HEK293 (cell line): ENCODE measurements around the gene LRRFIP1.

Source experiments
- CTCF ChIA-PET: fragments of 350-600 bp; formaldehyde crosslinking; extraction: SDS; loops from one replicate; lab custom pipeline; 2021; ENCODE audit warnings: antibody characterized with exemption; lab: Yijun Ruan, JAX
- POLR2A ChIA-PET: fragments of 300-600 bp; formaldehyde crosslinking; extraction: SDS; loops from one replicate; lab custom pipeline; 2020; ENCODE audit warnings: antibody characterized with exemption, inconsistent platforms; lab: Yijun Ruan, JAX
- H3K27ac ChIP-seq: fragments of 200-500 bp; sonication (Bioruptor generic); 2 replicates; pipeline ENCODE4 v1.5.1; 2014; ENCODE audit warnings: low read depth, low read length, control low read depth, inconsistent platforms; ENCODE audit errors: extremely low read depth
- H3K36me3 ChIP-seq, 2 experiments: fragments of 200-500 bp in 1 of 2; sonication (Bioruptor generic) in 1 of 2; 1 replicate in 1 of 2; 2 replicates in 1 of 2; pipeline ENCODE4 v1.5.1; 2014 to 2017; ENCODE audit warnings: inconsistent platforms in 2 of 2, low read length in 2 of 2; ENCODE audit not compliant: control insufficient read depth in 2 of 2, insufficient read depth in 1 of 2
- H3K4me1 ChIP-seq: fragments of 200-500 bp; sonication (Bioruptor generic); 2 replicates; pipeline ENCODE4 v1.5.1; 2014; ENCODE audit warnings: mild to moderate bottlenecking, low read length, inconsistent platforms; ENCODE audit not compliant: control insufficient read depth, insufficient read depth
- H3K4me3 ChIP-seq: 2 replicates; pipeline ENCODE4 v1.5.1; 2011; ENCODE audit warnings: low read depth, mild to moderate bottlenecking, control low read depth, low read length, moderate library complexity
- H3K9me3 ChIP-seq: fragments of 200-500 bp; sonication (Bioruptor generic); 2 replicates; pipeline ENCODE4 v1.5.1; 2014; ENCODE audit warnings: low read depth, low read length, inconsistent platforms; ENCODE audit not compliant: control insufficient read depth, insufficient read depth
- BCL11A ChIP-seq: fragments of 450-650 bp; formaldehyde crosslinking; IDR thresholded peaks from 2 replicates; pipeline ENCODE4 v1.5.1; 2016; ENCODE audit warnings: low read depth, missing biosample characterization, missing genetic modification characterization
- KLF10 ChIP-seq: fragments of 450-650 bp; IDR thresholded peaks from 2 replicates; pipeline ENCODE4 v1.5.1; 2018; ENCODE audit warnings: missing biosample characterization, mild to moderate bottlenecking, missing genetic modification characterization
- KLF9 ChIP-seq: fragments of 450-650 bp; formaldehyde crosslinking; IDR thresholded peaks from 2 replicates; pipeline ENCODE4 v1.5.1; 2016; ENCODE audit warnings: missing biosample characterization, missing genetic modification characterization, low read depth
- WT1 ChIP-seq: fragments of 450-650 bp; formaldehyde crosslinking; IDR thresholded peaks from 2 replicates; pipeline ENCODE4 v1.5.1; 2016; ENCODE audit warnings: missing biosample characterization, missing genetic modification characterization
- ZNF292 ChIP-seq: fragments of 450-650 bp; formaldehyde crosslinking; IDR thresholded peaks from 2 replicates; pipeline ENCODE4 v1.5.1; 2016; ENCODE audit warnings: low read depth, missing biosample characterization, missing genetic modification characterization, borderline replicate concordance
- ZNF302 ChIP-seq: fragments of 450-650 bp; formaldehyde crosslinking; IDR thresholded peaks from 2 replicates; pipeline ENCODE4 v1.5.1; 2016; ENCODE audit warnings: missing biosample characterization, missing genetic modification characterization, low read depth
- ZNF37A ChIP-seq: fragments of 450-650 bp; IDR thresholded peaks from 2 replicates; pipeline ENCODE4 v1.5.1; 2018; ENCODE audit warnings: missing biosample characterization, missing genetic modification characterization
- ZNF416 ChIP-seq: fragments of 450-650 bp; formaldehyde crosslinking; IDR thresholded peaks from 2 replicates; pipeline ENCODE4 v1.5.1; 2016; ENCODE audit warnings: missing biosample characterization, missing genetic modification characterization
- ZNF530 ChIP-seq: fragments of 450-650 bp; formaldehyde crosslinking; IDR thresholded peaks from 2 replicates; pipeline ENCODE4 v1.5.1; 2016; ENCODE audit warnings: low read depth, missing biosample characterization, missing genetic modification characterization
- ZNF571 ChIP-seq: fragments of 450-650 bp; formaldehyde crosslinking; IDR thresholded peaks from 2 replicates; pipeline ENCODE4 v1.5.0; 2017; ENCODE audit warnings: missing biosample characterization, missing genetic modification characterization
- ZNF629 ChIP-seq: fragments of 450-650 bp; formaldehyde crosslinking; IDR thresholded peaks from 2 replicates; pipeline ENCODE4 v1.5.1; 2017; ENCODE audit warnings: missing biosample characterization, missing genetic modification characterization
- ZNF658 ChIP-seq: fragments of 450-650 bp; formaldehyde crosslinking; IDR thresholded peaks from 2 replicates; pipeline ENCODE4; 2016; ENCODE audit warnings: missing biosample characterization, missing genetic modification characterization
- ZNF791 ChIP-seq: fragments of 450-650 bp; formaldehyde crosslinking; IDR thresholded peaks from 2 replicates; pipeline ENCODE4 v1.5.1; 2016; ENCODE audit warnings: missing biosample characterization, missing genetic modification characterization
- TF ChIP-seq, protein P1 (sequence below): fragments of 450-650 bp; formaldehyde crosslinking; IDR thresholded peaks from 2 replicates; pipeline ENCODE4 v1.5.1; 2016; ENCODE audit warnings: missing biosample characterization, missing genetic modification characterization
- TF ChIP-seq, protein P2 (sequence below): fragments of 450-650 bp; formaldehyde crosslinking; IDR thresholded peaks from 2 replicates; pipeline ENCODE4 v1.5.1; 2017; ENCODE audit warnings: missing biosample characterization, missing genetic modification characterization
- TF ChIP-seq, protein P3 (sequence below): fragments of 450-650 bp; formaldehyde crosslinking; IDR thresholded peaks from 2 replicates; pipeline ENCODE4 v1.5.1; 2016; ENCODE audit warnings: missing biosample characterization, missing genetic modification characterization
- TF ChIP-seq, protein P4 (sequence below): fragments of 450-650 bp; formaldehyde crosslinking; conservative IDR thresholded peaks from 2 replicates; pipeline ENCODE4 v1.5.1; 2016; ENCODE audit warnings: low read depth, missing biosample characterization, missing genetic modification characterization
- TF ChIP-seq, protein P5 (sequence below): fragments of 450-650 bp; formaldehyde crosslinking; IDR thresholded peaks from 2 replicates; pipeline ENCODE4 v1.5.1; 2016; ENCODE audit warnings: missing biosample characterization, missing genetic modification characterization
- TF ChIP-seq, protein P6 (sequence below): fragments of 450-650 bp; formaldehyde crosslinking; IDR thresholded peaks from 2 replicates; pipeline ENCODE4 v1.5.1; 2016; ENCODE audit warnings: missing biosample characterization, missing genetic modification characterization
- TF ChIP-seq, protein P7 (sequence below): fragments of 450-650 bp; formaldehyde crosslinking; IDR thresholded peaks from 2 replicates; pipeline ENCODE4 v1.5.1; 2016; ENCODE audit warnings: missing biosample characterization, missing genetic modification characterization

Gene LRRFIP1

DNA sequence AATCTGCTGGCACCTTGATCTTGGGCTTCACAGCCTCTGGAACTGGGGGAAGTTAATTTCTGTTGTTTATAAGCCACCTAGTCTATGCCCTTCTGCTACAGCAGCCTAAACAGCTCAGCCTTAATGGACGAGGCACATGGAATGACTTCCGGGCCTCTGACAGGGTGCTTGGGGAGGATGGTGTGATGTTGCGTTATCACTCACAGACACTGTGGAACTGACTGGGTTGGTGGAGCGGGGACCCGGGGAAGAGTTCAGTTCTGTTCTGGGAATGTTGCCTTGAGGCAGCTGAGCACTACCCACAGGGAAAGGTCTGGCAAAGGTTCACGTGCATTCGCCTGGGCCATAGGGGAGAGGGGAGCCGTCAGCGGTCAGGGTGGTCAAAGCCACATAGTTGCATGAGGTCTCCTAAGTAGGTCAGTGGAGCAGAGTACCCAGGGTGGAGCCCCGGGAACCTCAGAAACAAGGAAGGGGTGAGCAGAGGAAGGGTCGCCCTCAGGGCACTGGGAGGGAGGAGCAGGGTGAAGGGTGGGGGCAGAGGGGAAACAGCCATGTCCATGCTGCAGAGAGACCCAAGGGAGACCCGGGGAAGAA is 36.2 kb downstream of the LRRFIP1 start:
- Histone ChIP-seq H3K36me3 (peaks cover 0 to 3% of the 10 kb centered on the region in 2 experiments; a peak in 1 of 3 replicates), H3K4me3 (no peak overlapping the region), H3K9me3 (no peaks in the 10 kb centered on the region), H3K4me1 (peaks cover 2% of the 10 kb centered on the region; the same call in 1 of the 2 replicates), H3K27ac (no peak overlapping the region)
- TF ChIP-seq, protein P1, sequence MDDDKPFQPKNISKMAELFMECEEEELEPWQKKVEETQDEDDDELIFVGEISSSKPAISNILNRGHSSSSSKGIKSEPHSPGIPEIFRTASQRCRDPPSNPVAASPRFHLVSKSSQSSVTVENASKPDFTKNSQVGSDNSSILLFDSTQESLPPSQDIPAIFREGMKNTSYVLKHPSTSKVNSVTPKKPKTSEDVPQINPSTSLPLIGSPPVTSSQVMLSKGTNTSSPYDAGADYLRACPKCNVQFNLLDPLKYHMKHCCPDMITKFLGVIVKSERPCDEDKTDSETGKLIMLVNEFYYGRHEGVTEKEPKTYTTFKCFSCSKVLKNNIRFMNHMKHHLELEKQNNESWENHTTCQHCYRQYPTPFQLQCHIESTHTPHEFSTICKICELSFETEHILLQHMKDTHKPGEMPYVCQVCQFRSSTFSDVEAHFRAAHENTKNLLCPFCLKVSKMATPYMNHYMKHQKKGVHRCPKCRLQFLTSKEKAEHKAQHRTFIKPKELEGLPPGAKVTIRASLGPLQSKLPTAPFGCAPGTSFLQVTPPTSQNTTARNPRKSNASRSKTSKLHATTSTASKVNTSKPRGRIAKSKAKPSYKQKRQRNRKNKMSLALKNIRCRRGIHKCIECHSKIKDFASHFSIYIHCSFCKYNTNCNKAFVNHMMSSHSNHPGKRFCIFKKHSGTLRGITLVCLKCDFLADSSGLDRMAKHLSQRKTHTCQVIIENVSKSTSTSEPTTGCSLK (tag by site-specific recombination) = no peak
- TF ChIP-seq BCL11A (no peak), ZNF37A (no peak), ZNF791 (tag by site-specific recombination) (no peak), ZNF571 (tag by site-specific recombination) (no peak), WT1 (tag by site-specific recombination) (no peak), ZNF302 (tag by site-specific recombination) (no peak)
- TF ChIP-seq, protein P2, sequence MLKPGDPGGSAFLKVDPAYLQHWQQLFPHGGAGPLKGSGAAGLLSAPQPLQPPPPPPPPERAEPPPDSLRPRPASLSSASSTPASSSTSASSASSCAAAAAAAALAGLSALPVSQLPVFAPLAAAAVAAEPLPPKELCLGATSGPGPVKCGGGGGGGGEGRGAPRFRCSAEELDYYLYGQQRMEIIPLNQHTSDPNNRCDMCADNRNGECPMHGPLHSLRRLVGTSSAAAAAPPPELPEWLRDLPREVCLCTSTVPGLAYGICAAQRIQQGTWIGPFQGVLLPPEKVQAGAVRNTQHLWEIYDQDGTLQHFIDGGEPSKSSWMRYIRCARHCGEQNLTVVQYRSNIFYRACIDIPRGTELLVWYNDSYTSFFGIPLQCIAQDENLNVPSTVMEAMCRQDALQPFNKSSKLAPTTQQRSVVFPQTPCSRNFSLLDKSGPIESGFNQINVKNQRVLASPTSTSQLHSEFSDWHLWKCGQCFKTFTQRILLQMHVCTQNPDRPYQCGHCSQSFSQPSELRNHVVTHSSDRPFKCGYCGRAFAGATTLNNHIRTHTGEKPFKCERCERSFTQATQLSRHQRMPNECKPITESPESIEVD = no peak
- TF ChIP-seq, protein P3, sequence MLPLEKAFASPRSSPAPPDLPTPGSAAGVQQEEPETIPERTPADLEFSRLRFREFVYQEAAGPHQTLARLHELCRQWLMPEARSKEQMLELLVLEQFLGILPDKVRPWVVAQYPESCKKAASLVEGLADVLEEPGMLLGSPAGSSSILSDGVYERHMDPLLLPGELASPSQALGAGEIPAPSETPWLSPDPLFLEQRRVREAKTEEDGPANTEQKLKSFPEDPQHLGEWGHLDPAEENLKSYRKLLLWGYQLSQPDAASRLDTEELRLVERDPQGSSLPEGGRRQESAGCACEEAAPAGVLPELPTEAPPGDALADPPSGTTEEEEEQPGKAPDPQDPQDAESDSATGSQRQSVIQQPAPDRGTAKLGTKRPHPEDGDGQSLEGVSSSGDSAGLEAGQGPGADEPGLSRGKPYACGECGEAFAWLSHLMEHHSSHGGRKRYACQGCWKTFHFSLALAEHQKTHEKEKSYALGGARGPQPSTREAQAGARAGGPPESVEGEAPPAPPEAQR (tag by site-specific recombination) = no peak
- TF ChIP-seq, protein P4, sequence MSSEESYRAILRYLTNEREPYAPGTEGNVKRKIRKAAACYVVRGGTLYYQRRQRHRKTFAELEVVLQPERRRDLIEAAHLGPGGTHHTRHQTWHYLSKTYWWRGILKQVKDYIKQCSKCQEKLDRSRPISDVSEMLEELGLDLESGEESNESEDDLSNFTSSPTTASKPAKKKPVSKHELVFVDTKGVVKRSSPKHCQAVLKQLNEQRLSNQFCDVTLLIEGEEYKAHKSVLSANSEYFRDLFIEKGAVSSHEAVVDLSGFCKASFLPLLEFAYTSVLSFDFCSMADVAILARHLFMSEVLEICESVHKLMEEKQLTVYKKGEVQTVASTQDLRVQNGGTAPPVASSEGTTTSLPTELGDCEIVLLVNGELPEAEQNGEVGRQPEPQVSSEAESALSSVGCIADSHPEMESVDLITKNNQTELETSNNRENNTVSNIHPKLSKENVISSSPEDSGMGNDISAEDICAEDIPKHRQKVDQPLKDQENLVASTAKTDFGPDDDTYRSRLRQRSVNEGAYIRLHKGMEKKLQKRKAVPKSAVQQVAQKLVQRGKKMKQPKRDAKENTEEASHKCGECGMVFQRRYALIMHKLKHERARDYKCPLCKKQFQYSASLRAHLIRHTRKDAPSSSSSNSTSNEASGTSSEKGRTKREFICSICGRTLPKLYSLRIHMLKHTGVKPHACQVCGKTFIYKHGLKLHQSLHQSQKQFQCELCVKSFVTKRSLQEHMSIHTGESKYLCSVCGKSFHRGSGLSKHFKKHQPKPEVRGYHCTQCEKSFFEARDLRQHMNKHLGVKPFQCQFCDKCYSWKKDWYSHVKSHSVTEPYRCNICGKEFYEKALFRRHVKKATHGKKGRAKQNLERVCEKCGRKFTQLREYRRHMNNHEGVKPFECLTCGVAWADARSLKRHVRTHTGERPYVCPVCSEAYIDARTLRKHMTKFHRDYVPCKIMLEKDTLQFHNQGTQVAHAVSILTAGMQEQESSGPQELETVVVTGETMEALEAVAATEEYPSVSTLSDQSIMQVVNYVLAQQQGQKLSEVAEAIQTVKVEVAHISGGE (tag by site-specific recombination) = no peak
- CTCF ChIA-PET = interaction anchor here (0.7 to 1.5 kb wide), 2 partner anchors 9 to 192 kb away, joined by 4 read pairs; no protein-coding TSS in a partner anchor
- POLR2A ChIA-PET = interaction anchor here (1.0 to 1.1 kb wide), 2 partner anchors 27 to 37 kb away, joined by 3 to 4 read pairs; no protein-coding TSS in a partner anchor

DNA sequence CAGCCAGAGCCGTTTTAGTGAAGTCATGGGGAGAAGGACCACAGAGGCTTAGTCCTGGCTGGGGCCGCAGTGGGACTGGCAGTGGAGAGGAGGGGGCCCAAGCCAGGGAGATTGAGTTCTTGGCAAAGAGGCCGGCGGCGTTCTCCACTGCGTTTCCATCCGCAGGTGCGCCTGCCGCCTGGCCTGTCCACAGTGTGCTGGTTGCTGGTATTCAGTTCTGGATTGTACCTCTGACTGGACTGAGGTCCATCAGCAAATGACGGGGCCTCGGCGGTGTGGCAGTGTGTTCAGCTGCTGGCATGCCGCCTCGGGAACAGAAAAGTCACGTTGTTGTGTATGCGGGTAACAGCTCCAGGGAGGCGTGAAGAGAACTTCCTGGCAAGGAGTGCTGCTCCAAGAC is 36.8 kb downstream of the LRRFIP1 start:
- ChIA-PET POLR2A (no interaction called here), CTCF (no interaction called here)
- Histone ChIP-seq H3K36me3 (peaks cover 0 to 3% of the 10 kb centered on the region in 2 experiments; a peak in 1 of 3 replicates), H3K27ac (no peak overlapping the region), H3K9me3 (no peaks in the 10 kb centered on the region), H3K4me3 (no peak overlapping the region), H3K4me1 (peaks cover 6% of the 10 kb centered on the region)
- TF ChIP-seq ZNF416 (tag by site-specific recombination) (no peak), KLF9 (tag by site-specific recombination) (no peak), ZNF629 (tag by site-specific recombination) (no peak), ZNF530 (no peak), KLF10 (no peak), ZNF658 (tag by site-specific recombination) (no peak), ZNF292 (tag by site-specific recombination) (no peak)
- TF ChIP-seq, protein P2 = no peak
- TF ChIP-seq, protein P5, sequence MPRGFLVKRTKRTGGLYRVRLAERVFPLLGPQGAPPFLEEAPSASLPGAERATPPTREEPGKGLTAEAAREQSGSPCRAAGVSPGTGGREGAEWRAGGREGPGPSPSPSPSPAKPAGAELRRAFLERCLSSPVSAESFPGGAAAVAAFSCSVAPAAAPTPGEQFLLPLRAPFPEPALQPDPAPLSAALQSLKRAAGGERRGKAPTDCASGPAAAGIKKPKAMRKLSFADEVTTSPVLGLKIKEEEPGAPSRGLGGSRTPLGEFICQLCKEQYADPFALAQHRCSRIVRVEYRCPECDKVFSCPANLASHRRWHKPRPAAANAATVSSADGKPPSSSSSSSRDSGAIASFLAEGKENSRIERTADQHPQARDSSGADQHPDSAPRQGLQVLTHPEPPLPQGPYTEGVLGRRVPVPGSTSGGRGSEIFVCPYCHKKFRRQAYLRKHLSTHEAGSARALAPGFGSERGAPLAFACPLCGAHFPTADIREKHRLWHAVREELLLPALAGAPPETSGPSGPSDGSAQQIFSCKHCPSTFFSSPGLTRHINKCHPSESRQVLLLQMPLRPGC (tag by site-specific recombination) = no peak
- TF ChIP-seq, protein P6, sequence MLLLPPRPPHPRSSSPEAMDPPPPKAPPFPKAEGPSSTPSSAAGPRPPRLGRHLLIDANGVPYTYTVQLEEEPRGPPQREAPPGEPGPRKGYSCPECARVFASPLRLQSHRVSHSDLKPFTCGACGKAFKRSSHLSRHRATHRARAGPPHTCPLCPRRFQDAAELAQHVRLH = no peak
- TF ChIP-seq, protein P7, sequence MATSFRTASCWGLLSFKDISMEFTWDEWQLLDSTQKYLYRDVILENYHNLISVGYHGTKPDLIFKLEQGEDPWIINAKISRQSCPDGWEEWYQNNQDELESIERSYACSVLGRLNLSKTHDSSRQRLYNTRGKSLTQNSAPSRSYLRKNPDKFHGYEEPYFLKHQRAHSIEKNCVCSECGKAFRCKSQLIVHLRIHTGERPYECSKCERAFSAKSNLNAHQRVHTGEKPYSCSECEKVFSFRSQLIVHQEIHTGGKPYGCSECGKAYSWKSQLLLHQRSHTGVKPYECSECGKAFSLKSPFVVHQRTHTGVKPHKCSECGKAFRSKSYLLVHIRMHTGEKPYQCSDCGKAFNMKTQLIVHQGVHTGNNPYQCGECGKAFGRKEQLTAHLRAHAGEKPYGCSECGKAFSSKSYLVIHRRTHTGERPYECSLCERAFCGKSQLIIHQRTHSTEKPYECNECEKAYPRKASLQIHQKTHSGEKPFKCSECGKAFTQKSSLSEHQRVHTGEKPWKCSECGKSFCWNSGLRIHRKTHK = no peak
